Kidney tubule cell (primary cell): ENCODE results near the gene LNX1.
A peak's percentile ranks its signal among the peaks of the same experiment; 100 is the strongest.
"Not testable (repeated sequence)": the region's sequence is repeated elsewhere in the genome, so short reads cannot be mapped to it uniquely, and the experiment has no call there.

Source experiments
- DNase-seq: peaks from one replicate; pipeline ENCODE4 v3.0.0-alpha.2; 2018; ENCODE audit warnings: low spot score

LNX1 gene

DNA sequence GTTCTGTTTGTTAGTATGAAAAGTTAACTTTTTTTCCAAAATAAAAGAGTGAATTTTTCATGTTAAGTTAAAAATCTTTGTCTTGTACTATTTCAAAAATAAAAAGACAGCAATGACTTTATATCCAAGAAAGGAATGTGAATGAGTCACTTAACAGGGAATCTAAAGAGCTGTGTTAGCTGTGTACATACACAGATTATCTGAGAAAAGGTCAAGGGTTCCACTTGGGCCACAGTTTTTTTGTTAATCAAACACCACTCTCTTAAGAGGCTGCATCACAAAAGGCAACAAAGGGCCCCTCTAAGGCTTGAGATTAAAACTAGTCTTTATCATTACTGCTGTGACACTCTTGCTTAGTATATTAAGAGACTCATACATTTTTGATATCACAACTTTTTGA is 131.7 kb downstream of the LNX1 start:
- DNase-seq = peak; percentile 52

DNA sequence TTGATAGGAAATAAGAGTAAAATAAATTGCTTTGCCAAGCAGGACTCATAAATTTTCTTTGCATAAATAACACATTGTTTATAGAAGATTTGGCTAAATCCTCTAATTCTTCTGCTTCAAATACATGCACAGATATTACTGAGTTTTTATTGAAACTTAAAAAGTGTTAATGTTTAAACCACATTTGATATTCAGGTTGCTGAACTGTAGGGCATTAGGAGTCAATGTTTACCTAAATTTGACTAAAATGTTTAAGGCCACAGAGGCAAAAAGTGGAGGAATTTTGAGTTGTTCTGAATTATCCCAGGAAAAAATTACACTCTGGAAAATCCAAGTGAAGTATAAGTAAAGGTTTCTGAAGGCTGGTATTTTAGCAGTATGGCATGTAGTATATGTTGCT is 135.1 kb downstream of the LNX1 start:
- DNase-seq = no peak

DNA sequence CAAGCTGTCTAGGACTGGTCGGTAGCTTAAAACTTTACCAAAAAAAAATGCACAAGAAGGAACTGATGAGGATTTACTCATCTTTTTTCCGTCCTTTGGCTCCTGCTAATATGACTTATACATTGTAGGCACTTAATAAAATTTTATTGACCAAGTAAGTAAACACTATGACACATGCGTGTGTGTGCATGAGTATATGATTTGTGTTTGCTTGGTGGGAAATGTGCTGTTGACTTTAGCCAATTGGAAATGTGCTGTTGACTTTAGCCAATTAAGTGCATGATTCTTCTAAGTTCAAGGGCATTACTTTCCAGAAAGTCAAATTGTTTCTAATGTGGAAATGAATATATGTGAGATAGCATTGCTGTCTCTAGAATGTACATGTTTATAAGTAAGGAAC is 135.5 kb downstream of the LNX1 start:
- DNase-seq = no peak

DNA sequence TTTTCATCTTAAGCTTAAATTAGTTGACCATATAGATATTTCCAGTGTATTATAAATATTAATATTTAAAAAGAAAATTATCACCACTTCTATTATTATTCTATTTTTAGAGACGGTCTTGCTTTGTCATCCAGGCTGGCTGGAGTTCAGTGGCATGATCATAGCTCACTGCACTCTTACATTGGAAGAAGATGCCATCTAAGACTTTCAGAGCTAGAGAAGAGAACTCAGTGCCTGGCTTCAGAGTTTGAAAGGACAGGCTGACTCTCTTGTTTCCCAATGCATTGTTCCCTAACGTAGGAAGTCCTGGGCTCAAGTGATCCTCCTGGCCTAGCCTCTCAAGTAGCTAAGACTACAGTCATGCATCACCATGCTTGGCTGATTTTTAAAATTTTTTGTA is 137.9 kb downstream of the LNX1 start:
- DNase-seq = no peak

DNA sequence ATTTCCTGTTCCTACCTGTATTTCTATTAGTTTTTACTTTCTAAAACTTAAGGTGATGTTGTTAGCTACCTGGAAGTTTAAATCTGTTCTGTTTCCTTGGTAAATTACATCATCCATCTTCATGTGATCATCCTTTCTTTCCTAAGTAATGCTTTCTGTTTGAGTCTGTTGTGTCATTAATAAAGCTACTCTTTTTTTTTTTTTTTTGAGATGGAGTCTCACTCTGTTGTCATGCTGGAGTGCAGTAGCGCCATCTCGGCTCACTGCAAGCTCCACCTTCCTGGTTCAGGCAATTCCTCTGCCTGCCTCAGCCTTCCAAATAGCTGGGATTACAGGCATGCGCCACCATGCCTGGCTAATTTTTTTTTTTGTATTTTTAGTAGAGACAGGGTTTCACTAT is 140.5 kb downstream of the LNX1 start:
- DNase-seq = peak; percentile 43

DNA sequence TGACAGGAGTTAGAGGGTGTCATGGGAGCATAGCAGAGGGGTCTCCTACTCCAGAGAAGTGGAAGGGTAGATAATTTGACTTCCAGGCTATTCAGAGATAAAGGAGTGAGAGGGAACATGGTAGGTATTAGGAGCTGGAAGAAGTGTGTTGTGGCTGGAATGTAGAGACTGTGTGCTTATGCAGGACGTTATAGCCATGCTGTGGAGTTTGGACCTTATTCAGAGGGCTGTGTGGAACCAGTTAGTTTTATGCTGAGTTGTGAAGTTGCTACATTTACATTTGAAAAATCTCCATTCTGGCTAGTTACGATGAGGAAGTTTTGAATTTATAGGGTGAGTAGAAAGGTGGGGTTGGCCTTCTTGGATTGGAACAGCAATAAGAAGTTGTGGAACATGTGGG is 146.3 kb downstream of the LNX1 start:
- DNase-seq = no peak

DNA sequence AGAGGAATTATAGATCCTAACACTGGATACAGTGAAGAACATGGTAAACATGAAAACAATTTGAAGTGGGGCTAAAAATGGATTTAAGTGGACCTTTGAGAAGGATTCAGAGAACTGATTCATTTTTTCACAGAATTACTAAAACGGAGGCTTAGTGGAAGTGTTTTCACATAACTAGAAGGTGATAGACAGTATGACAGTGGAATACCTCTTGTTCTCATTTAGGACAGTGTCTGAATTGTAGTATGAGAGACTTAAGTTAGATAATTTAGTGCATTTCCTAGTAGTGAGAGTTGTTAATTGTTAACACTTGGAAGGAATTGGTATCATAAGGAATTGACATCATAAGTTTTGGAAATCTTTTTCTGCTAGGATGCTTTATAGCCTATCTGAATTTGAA is 149.7 kb downstream of the LNX1 start:
- no peak for DNase-seq

DNA sequence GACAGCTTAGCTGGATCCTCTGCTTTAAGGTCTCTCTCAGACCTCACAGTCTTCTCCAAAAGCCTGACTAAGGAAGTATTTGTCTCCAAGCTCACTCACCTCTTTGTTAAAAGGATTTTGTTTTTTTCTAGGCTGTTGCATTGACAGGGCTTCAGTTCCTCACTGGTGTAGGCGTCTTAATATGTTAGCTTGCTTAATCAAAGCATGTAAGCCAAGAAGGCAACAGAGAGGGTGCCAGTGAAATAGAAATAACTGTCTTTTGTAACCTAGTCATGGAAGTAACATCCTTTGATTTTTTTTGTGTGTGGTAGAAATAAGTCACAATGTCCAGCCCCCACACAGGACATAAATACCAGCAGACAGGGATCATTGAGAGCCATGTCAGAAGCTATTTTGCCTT is 155.0 kb downstream of the LNX1 start:
- no peak for DNase-seq

DNA sequence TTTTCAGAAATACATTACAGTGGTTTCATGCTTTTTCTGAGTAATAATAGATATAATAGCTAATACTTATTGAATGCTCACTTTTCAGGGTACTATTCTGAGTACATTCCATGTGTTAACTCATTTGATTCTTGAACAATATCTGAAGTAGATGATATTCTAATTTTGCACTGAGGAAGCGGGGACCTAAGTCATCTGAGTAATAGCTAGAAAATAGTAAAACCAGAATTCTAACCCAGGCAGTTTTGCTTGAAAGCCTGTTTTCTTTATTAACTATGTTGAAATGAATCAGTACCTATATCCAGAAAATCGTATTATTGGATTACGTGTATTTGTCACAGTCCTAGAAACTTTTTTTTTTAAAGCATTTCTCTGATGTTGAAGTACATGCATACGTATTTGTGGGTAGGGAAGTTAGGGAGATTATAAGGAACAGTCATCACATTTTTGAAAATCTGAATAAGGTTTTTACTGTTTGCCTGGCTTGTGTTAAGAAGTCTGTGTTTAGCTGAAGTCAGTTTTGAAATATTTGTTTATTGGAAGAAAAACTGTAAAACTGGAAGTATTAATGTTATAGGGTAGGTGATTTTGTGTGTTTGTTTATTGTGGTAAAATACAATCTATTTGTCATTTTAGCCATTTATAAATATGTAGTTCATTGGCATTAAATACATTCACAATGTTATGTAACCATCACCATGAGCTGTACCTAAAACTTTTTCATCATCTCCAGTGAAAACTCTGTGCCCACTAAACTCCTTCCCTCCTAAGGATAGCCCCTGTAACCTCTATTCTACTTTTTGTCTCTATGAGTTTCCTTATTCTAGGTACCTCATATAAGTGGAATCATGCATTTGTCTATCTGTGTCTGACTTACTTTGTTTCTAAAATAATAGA is 158.5 kb downstream of the LNX1 start:
- DNase-seq = no peak

DNA sequence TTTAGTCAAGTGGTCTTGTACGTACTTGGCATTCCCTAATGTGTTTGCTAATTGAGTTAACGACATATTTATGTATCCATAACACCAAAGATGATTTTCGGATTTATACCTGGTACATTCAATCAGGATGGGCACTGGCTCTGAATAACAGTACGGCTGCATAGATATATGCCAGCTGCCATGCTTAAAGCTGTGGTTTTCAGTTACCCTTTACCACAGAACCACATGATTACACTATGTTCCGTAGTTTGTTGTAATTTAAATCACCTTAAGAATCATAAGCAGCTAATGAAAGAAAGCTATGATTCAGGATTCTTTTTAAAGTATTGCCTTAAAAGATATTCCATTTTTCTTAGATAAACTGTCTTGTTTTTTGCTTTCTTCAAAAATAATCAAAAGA is 160.2 kb downstream of the LNX1 start:
- DNase-seq = no peak

DNA sequence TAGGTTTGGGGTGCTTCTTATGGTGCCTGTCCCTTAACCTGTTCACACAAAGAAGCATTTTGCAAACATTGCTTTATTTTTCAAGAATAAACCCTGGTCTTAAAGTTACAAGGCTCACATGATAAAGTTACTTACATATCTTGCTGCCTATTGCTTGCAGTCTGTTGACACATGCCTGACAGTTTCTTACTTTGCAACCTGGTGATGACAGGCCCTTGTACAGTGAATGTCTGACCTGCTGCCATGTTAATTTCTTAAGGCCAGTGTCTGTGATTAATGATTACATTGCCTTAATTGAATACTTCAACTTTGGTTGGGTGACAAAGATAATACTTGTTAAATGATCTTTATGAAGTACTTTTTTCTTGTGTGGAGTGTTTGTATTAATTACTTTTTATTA is 163.9 kb downstream of the LNX1 start:
- DNase-seq = no peak

DNA sequence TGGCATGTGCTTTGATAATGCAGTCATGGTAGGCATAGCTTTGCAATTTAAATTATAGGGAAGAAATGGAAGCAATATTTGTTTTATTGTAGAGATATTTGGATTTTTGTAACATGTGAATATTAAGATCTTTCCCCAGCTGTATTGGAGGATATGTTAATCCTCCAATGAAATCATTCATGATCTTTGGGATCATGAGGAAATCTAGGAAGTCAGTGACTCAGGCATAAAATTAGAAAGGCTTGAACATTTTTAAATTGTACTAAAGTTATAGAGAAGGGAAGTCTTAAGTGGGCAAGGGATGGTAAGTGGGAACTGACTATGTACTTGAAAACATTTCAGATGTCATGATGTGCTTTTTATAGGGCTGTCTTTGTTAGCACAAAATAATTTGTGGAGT is 167.0 kb downstream of the LNX1 start:
- DNase-seq = no peak

DNA sequence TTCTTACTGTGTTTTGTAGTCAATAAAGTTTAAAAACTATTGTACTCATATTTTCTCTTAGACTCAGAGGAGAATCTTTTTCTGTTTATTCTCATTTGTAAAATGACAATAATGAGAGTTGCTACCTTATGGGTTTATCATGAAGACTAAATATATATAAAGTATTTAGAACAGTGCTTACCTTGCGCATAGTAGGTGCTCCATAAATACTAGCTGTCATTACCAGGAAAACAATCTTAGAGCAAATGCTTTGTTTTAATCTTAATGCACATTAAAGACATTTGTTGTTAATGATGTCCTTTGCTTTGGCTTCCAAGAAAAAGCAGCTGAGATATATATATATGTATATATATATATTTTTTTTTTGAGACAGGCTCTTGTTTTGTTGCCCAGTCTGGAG is 168.9 kb downstream of the LNX1 start:
- no peak for DNase-seq

DNA sequence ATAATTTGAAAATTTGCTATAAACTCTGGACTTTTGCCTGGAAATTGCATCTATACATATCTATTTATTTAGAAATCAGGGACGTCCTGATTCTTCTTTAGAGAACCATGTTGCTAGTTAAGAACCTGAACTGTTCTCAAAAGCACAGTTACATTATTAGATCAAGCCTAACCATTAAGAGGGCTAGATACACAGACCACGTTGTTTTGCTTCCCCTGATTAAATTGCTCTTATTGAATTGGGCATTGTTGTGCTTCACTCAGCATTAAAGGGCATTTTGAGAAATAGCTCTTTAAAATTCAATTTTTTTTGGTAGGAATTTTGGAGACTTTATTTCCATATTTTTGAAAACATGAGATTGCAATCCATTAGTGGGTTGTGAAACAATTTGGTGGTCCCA is 169.5 kb downstream of the LNX1 start:
- DNase-seq = no peak

DNA sequence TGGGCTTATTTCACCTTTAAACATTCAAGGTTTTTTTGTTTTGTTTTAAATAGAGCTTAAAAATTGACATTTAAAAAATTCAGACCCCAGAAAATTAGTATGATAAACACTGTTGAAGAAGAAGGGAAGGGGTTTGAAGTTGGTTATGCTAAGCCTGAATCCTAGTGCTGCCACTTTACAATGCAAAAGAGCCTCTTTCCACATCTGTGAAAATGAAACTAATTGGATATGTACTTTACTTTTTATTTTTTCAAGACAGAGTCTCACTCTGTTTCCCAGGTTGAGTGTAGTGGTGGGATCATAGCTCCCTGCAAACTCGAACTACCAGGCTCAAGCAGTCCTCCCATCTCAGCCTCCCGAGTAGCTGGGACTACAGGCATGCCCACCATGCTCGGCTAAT is 172.1 kb downstream of the LNX1 start:
- DNase-seq = no peak

DNA sequence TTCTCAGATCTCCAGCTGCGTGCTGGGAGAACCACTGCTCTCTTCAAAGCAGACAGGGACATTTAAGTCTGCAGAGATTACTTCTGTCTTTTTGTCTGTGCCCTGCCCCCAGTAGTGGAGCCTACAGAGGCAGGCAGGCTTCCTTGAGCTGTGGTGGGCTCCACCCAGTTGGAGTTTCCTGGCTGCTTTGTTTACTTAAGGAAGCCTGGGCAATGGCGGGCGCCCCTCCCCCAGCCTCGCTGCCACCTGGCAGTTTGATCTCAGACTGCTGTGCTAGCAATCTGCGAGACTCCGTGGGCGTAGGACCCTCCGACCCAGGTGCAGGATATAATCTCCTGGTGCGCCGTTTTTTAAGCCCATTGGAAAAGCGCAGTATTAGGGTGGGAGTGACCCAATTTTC is 181.8 kb downstream of the LNX1 start:
- not testable (repeated sequence) for DNase-seq
